AG08396 (cell line): ENCODE measurements around the gene CCDC80.

Experiments used
- DNase-seq: peaks from one replicate; pipeline ENCODE4 v3.0.0; 2012; ENCODE audit warnings: low spot score, mixed read lengths

CCDC80 gene

GRCh38 chr3:112632596-112632995 is 8.3 kb downstream of the CCDC80 start:
- no peak for DNase-seq

- no peak for DNase-seq
These were observed 9.7 kb downstream of the CCDC80 start for GRCh38 chr3:112631257-112631656.

DNA sequence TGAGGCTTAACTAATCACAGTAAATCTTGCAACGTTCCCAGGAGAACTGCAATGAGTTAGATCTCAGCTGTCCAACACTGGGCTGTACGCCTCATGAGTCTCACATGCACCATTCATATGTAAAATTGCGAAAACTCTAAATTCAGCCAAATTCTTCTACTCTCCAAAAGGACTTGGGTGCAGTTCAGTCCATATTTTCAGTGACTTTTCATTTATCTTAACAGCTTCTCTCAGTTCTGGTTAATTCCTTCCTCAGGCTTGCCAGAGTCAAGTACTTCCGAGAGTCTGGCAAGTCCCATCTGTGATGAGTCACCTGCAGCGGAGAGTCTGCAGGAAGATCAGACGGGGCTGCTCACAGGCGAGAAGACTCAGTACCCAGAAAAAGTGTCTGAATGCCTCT is 11.5 kb downstream of the CCDC80 start:
- peak; percentile 72 for DNase-seq

DNA sequence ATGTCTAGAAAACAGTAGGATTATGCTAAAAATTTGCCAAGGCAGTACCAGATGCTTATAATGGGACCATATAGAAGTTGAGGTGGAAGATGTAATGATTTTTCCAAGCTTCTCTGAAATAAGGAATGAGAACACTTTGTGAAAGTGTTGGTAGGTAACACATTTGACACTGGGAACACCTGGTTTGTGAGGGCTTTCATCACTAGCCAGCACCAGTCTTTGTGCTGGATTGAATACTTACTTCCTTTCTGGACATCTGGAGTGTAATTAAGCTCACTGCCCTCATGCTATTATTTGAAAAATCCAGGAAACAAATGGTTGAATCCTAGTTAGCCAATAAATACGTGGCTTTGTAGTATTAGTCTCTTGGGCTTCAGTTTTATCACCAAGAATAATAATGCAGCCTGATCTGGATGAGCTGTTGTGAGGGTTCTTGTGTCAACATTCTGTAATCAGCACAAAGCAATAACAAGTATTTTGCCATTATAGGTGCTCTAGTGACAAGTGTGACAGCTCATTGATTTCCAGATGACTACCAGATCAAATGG is 12.9 kb downstream of the CCDC80 start:
- DNase-seq: no peak

DNA sequence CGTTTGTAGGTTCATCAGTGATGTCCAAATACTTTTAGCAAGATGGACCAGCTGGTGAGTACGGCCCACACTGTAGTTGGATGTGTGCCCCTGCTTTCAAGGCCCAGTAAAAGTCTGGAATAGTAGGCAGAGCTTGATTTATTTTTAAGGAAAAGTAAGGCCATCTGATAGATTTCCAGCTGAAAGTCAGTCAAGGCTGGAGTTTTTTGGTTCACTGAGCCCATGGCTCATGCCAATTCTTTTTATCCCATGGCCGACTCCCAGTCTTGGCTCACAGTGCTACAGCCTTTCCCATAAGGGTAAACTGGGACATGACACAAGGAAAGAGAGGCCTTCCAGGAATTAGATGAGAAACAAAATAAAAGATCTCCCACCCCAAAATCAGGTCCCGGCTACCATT is 13.5 kb downstream of the CCDC80 start:
- no peak for DNase-seq

- DNase-seq: no peak
These were observed 17.2 kb downstream of the CCDC80 start for GRCh38 chr3:112623717-112624116.

DNA sequence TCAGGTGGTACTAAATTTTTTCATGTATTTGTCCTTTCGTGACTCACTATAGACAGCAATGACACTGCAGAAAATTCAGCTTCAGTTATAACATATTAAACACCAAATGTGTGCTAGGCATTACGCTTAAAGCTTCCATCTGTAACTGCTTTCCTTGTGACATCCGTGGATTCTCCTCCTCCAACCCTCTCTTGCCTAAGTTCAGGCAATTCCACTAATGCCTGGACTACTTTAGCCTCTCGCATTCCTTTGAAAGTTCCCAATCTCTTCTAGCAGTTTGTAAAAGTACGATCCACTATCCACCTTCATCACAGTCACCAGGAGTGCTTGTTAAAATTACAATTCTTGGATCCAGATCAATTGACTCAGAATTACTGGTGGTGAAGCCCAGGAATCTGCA is 17.7 kb downstream of the CCDC80 start:
- no peak for DNase-seq

DNA sequence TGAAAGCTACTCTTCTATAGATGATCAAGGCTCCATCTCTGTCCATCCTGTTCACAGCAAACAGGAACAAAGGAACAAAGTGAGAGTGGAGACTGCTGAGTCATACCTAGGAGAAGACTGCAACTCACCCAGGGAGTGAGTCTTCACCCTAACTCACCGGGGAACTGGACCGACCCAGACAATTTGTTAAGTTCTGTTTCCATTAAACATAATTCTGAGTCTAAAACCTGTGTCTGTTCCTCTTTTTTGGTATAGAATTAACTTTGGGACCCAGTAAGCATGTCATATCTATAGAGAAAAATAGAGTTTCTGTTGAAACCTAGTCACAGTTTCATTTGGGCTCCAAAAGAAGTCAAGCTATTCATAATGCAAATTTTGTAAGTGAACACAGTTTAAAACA is 21.6 kb downstream of the CCDC80 start:
- no peak for DNase-seq

DNA sequence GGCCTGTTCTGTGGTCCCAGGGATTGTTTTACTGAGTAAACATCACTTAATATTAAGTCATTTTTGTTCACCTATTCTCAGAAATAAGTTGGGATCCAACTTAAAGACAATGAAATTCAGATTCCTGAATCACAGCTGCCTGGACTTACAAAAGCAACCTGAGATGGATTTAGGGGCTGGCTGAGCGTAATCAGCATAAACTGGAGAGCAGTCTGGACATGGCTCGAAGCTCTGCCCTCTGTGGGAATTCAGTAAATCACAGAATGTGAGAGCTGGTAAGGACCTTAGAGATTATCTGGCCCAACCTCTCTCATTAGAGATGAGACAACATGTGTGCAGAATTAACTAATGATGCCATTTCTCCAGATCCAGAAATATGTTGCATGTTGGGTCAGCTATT is 23.7 kb downstream of the CCDC80 start:
- DNase-seq: no peak

- DNase-seq: no peak
These were observed 24.8 kb downstream of the CCDC80 start for GRCh38 chr3:112615989-112616731.

DNA sequence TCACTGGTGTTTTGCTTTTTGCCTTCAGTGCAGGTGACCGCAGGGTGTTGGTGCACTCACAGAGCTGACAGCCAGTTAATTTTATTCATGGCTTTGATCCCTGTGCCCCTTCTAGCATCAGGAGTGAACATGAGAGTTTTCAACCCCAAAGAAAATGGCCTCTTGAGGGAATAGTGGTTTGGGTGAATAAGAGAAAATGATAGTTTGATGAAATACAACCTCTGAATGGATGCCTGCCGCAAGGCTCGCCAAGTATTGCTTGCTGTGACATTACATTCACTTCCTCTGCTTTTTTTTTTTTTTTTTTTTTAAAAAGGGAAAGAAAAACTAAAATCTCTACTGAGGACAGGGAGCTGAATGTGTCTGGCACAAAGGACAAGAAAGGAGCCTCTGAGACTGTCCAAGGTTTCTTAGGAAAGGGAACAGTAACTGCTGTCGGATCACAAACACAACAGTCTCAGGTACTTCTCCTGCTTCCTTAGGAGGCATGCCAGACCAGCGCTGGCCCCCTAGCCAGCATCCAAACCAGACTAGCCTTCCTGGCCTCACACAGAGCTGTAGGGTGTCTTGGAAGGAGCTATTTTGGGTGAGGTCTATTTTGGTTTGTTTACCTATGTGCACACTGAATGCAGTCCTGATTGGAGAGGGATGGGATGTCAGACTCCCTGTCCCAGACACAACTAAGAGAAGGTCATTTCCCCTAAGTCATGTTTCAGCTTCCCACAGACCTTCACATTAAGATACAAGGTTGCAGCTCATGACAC is 29.0 kb downstream of the CCDC80 start:
- DNase-seq: no peak

GRCh38 chr3:112610121-112610520 is 30.8 kb downstream of the CCDC80 start:
- no peak for DNase-seq

- no peak for DNase-seq
These were observed 33.1 kb downstream of the CCDC80 start for GRCh38 chr3:112607863-112608262.

DNA sequence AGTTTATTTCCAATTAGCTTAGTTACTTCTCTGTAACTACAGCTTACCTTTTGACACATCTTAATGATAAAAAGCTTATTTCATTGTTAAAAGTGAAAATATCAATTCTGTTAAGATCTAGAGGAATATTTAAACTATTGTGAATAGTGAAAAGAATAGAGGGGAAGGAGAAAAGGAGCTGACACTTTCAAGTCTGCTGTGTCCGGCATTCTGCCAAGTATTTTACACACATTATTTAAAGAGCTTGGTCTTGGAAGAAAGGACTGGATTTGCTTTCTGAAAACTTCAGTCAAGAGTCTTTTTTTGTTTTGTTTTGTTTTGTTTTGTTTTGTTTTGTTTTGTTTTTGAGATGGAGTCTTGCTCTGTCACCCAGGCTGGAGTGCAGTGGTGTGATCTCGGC is 34.8 kb downstream of the CCDC80 start:
- DNase-seq: no peak

DNA sequence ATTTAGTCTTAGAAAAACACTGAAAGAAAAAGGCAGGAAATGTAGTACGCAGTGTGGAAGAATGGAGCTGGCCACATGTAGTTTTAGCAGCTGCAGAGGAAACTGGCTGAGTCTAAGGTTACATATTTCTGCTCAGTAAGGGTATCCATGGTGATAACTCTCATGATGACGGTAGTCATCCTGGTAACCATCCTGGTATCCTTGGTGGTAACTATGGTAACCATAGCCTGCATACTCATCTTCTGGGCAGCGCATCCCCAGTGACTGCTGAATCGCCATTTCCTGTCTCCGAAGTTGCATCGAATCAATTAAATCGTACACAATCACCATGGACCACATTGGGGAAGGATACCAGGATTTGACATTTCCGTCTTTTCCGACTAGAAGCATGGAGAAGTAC is 35.7 kb downstream of the CCDC80 start:
- peak; percentile 30 for DNase-seq

GRCh38 chr3:112604536-112604935 is 36.4 kb downstream of the CCDC80 start:
- peak; percentile 13 for DNase-seq

DNA sequence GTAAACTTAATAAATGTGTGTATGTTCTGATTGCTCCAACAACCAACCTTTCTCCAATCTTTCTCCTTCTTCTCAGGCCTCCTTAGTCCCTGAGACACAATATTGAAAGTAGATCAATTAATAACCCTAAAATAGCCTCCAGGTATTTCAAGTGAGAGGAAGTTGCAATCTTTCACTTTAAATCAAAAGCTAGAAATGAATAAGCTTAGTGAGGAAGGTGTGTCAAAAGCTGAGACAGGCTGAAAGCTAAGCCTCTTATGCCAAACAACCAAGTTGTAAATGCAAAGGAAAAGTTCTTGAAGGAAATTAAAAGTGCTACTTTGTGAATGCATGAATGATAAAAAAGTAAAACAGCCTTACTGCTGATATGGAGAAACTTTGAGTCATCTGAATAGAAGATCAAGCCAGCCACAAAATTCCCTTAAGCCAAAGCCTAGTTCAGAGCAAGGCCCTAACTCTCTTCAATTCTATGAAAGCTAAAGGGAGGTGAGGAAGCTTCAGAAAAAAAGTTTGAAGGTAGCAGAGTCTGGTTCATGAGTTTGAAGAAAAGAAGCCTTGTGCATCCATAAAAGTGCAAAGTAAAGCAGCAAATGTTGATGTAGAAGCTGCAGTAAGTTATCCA is 38.6 kb downstream of the CCDC80 start:
- DNase-seq: no peak

- no peak for DNase-seq
These were observed 42.2 kb downstream of the CCDC80 start for GRCh38 chr3:112598731-112599130.

DNA sequence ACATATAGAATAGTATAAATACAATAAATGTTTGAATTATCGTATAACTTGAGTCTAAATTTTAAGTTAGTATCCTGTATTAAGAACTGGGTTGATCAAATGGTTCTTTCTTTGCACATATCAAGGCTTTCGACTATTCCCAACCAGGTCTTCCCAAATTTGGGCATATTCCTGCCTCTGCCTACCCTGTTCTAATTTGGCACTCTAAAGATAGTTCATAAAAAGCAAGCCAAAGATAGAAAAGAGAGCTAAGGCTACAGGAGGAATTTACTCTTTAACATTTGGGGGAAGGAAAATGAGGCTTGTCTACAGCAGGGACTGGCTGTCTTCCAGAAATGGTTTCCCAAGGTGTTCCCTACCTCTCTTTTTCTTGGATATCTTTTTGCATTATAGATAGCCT is 43.0 kb downstream of the CCDC80 start:
- DNase-seq: no peak

GRCh38 chr3:112594856-112595255 is 46.1 kb downstream of the CCDC80 start:
- DNase-seq: no peak

GRCh38 chr3:112593258-112593657 is 47.7 kb downstream of the CCDC80 start:
- no peak for DNase-seq

GRCh38 chr3:112587336-112587735 is 53.6 kb downstream of the CCDC80 start:
- DNase-seq: no peak

GRCh38 chr3:112585782-112586181 is 55.2 kb downstream of the CCDC80 start:
- no peak for DNase-seq
